GM21447 (cell line): ENCODE measurements around the gene TAF11L10.
"Not testable (repeated sequence)": the region's sequence is repeated elsewhere in the genome, so short reads cannot be mapped to it uniquely, and the experiment has no call there.

Source experiments
- ATAC-seq: cut with Tn5 transposase; IDR thresholded peaks from one replicate; pipeline ENCODE4 v1.9.1; 2021; ENCODE audit not compliant: unreplicated experiment

The TAF11L10 gene

DNA sequence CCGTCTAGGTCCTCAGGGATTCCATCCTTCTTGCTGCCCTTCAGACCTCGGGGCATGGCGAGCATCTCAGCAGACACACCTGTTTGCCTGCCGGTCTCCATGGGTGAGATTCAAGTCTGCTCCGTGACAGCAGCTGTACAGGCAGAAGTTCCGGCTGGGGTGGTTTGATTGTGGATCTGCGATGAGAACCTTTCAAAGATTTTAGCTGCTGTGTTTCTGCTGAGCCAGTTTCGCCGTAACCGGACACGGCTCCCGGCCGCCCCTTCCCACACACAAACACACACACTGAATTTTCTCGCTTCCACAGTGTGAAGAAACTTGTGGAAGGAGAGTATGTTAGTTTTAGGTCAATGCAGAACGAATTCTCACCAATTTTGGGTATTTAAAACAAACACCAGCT is at the start of gene TAF11L10:
Gene TAF11L10 (minus strand): TSS at position 101 of the 400 bp plus-strand sequence.
- not testable (repeated sequence) for ATAC-seq

DNA sequence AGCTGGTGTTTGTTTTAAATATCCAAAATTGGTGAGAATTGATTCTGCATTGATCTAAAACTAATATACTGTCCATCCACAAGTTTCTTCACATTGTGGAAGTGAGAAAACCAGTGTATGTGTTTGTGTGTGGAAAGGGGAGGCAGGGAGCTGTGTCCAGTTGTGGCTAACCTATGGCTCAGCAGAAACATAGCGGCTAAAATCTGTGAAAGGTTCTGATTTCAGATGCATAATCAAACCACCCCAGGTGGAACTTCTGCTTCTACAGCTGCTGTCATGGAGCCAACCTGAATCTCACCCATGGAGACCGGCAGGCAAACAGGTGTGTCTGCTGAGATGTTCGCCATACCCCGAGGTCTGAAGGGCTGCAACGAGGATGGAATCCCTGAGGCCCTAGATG is 36.5 kb upstream of the TAF11L10 start, which contains the start of gene TAF11L14:
Gene TAF11L14 (plus strand): TSS at position 301 of the 400 bp plus-strand sequence.
- no peak for ATAC-seq

DNA sequence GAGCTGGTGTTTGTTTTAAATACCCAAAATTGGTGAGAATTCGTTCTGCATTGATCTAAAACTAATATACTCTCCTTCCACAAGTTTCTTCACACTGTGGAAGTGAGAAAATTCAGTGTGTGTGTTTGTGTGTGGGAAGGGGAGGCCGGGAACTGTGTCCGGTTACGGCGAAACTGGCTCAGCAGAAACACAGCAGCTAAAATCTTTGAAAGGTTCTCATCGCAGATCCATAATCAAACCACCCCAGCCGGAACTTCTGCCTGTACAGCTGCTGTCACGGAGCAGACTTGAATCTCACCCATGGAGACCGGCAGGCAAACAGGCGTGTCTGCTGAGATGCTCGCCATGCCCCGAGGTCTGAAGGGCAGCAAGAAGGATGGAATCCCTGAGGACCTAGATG is 34.2 kb upstream of the TAF11L10 start, which contains the start of gene TAF11L13:
Gene TAF11L13 (plus strand): TSS at position 301 of the 400 bp plus-strand sequence.
- ATAC-seq = not testable (repeated sequence)

DNA sequence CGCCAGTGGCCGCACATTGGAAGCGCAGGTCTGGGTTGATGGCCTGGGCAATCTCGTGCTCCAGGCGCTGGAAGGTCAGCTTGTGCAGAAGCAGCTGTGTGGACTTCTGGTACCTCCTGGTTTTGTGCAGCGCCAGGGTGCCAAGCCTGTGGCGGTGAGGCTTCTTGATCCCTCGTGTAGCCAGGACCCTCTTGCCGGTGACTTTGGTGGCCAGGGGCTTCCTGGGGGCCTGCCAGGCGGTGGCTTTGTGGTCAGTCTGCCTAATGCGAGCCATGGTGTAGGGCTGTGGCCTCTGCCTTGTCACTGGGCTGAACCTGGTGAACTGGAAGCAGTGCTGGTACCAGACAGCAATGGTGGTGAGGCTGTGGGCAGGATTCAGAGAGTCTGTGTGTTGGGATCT is 28.1 kb upstream of the TAF11L10 start:
- ATAC-seq = no peak

DNA sequence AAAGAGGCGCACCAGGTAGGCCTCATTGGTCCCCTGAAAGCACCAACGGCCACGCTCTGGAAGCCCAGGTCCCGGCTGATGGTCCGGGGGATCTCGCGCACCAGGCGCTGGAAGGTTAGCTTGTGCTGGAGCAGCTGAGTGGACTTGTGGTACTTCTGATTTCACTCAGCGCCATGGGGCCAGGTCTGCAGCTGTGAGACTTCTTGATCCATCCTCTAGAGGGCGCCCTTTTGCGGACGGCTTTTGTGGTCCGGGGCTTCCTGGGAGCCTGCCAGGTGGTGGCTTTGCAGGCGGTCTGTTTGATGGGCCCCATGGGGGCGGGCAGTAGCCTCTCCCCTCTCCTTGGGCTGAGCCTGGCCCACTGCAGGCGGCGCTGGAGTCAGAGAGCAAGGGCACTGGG is 23.0 kb upstream of the TAF11L10 start:
- no peak for ATAC-seq

DNA sequence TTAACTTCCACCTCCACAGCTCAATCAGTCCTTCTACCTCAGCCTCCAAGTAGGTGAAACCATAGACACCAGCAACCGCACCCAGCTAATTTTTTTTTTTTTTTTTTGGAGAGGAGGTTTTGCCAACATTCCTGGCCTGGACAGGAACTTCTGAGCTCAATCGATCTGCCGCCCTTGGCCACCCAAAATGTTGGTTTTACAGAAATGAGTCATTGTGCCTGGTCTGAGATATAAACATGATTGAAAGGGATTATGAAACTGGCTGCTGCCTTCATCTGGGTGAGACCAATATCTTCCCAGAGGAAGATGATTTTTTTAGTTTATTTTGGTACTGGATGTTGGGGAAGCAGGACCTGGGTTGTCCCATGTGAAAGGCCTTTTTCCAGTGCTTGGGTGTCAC is 21.7 kb upstream of the TAF11L10 start:
- ATAC-seq = no peak

DNA sequence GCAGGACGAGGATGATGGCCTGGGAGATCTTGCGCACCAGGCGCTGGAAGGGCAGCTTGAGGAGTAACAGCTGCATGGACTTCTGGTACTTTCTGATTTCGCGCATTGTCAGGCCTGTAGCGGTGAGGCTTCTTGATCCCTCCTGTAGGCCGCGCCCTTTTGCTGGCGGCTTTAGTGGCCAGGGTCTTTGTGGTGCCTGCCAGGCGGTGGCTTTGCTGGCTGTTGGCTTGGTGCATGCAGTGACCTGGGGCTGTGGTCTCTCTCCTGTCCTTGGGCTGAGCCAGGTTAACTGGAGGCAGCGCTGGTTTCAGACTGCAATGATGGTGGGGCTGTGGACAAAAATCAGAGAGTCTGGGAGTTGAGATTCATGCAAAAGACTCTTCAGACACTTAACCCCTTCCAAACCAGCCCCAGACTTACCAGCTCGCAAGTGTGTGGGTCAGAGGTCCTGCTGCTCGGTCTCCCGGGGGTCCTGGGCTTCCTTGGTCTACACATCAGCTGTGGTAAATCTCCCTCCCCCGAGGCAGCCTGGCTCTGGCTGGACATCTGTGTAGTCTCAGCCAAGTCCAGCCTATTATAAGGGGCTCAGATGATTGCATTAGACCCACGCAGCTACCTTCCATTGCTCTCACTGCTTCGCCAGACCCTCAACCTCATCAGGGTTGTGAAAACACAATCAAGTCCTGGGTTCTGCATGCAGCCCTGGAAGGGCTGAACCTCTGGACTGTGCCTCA is 17.4 kb upstream of the TAF11L10 start:
- no peak for ATAC-seq

DNA sequence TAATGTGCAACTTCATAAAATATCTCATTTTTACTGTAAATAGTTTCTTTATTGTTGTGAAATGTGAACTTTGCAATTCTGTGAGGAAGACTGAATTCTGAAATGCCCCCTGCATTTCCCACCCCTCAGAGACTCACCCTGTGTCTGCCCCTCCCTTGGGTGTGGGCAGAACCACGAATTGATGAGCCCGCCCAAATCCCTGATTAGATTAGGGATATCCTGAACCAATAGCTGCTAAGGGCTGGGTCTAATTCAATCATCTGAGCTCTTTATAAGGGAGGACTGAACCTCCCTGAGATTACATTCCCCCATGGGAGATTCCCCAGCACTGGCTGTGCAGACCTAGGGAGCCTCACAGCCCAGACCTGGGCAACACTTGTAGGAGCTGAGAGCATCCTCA is 12.5 kb upstream of the TAF11L10 start, which contains the start of gene TAF11L12:
Gene TAF11L12 (plus strand): TSS at position 301 of the 400 bp plus-strand sequence.
- not testable (repeated sequence) for ATAC-seq

DNA sequence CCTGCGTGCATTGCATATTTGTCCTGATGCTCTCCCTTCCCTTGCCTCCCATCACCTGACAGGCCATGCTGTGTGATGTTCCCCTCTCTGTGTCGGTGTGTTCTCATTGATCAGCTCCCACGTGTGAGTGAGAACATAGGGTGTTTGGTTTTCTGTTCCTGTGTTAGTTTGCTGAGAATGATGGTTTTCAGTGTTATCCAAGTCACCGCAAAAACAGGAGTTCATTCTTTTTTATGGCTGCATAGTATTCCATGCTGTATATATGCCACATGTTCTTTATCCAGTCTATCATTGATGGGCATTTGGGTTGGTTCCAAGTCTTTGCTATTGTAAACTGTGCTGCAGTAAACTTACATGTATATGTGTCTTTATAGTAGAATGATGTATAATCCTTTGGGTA is 9.8 kb upstream of the TAF11L10 start:
- not testable (repeated sequence) for ATAC-seq

DNA sequence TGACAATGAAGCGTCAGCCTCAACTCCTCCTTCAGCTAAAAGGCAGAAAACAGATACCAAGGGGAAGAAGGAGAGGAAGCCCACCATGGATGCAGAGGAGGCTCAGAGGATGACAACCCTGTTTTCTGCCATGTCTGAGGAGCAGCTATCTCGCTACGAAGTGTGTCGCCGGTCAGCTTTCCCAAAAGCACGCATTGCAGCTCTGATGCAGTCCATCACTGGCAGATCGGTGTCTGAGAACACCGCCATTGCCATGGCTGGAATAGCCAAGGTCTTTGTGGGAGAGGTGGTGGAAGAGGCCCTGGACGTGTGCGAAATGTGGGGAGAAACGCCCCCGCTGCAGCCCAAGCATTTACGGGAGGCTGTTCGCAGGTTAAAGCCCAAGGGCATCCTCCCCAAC is 7.3 kb upstream of the TAF11L10 start:
- no peak for ATAC-seq

DNA sequence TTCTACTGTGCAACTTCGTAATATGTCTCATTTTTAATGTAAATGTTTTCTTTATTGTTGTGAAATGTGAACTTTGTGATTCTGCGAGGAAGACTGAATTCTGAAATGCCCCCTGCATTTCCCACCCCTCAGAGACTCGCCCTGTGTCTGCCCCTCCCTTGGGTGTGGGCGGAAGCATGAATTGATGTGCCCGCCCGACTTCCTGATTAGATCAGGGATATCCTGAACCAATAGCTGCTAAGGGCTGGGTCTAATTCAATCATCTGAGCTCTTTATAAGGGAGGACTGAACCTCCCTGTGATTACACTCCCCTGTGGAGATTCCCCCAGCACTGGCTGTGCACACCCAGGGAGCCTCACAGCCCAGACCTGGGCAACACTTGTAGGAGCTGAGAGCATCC is 6.3 kb upstream of the TAF11L10 start, which contains the start of gene TAF11L11:
Gene TAF11L11 (plus strand): TSS at position 304 of the 400 bp plus-strand sequence.
- ATAC-seq = not testable (repeated sequence)

DNA sequence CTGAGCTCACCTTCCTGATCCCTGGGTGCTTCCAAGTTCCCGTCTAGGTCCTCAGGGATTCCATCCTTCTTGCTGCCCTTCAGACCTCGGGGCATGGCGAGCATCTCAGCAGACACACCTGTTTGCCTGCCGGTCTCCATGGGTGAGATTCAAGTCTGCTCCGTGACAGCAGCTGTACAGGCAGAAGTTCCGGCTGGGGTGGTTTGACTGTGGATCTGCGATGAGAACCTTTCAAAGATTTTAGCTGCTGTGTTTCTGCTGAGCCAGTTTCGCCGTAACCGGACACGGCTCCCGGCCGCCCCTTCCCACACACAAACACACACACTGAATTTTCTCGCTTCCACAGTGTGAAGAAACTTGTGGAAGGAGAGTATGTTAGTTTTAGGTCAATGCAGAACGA is 3.4 kb downstream of the TAF11L10 start, which contains the start of gene TAF11L9:
Gene TAF11L9 (minus strand): TSS at position 140 of the 400 bp plus-strand sequence.
- not testable (repeated sequence) for ATAC-seq

DNA sequence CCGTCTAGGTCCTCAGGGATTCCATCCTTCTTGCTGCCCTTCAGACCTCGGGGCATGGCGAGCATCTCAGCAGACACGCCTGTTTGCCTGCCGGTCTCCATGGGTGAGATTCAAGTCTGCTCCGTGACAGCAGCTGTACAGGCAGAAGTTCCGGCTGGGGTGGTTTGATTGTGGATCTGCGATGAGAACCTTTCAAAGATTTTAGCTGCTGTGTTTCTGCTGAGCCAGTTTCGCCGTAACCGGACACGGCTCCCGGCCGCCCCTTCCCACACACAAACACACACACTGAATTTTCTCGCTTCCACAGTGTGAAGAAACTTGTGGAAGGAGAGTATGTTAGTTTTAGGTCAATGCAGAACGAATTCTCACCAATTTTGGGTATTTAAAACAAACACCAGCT is 6.8 kb downstream of the TAF11L10 start, which contains the start of gene TAF11L8:
Gene TAF11L8 (minus strand): TSS at position 101 of the 400 bp plus-strand sequence.
- not testable (repeated sequence) for ATAC-seq

DNA sequence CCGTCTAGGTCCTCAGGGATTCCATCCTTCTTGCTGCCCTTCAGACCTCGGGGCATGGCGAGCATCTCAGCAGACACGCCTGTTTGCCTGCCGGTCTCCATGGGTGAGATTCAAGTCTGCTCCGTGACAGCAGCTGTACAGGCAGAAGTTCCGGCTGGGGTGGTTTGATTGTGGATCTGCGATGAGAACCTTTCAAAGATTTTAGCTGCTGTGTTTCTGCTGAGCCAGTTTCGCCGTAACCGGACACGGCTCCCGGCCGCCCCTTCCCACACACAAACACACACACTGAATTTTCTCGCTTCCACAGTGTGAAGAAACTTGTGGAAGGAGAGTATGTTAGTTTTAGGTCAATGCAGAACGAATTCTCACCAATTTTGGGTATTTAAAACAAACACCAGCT is 12.0 kb downstream of the TAF11L10 start, which contains the start of gene TAF11L7:
Gene TAF11L7 (minus strand): TSS at position 101 of the 400 bp plus-strand sequence.
- ATAC-seq = not testable (repeated sequence)
